T-helper 2 cell treated with Interferon-gamma antibody and Interleukin-4, amounts not matched to agents 100 ng/mL and 5 ng/mL, for 36 hours (primary cell): Measurements from ENCODE around the gene ZNF18. TPM values are rescaled to one million over a fixed set of nuclear protein-coding genes. Genes with fewer than 3 reads are reported as not detected.

Experiments
- total RNA-seq: library from RNA; stranded (reverse); gene quantifications from 2 replicates; pipeline ENCODE4 v1.2.3, GENCODE V29; 2022

Gene ZNF18
- total RNA-seq, 1 donor from 2014 or later: 9.1 TPM

Other genes with a start within 250 kb of the ZNF18 start
- gene MAP2K4, start 23.4 kb upstream of the ZNF18 start, total RNA-seq: 26.4 and 30.3 TPM in 2 replicates